HFFc6 (cell line): Measurements from ENCODE around the gene PCDHGB1. TPM values are rescaled to one million over a fixed set of nuclear protein-coding genes. Genes with fewer than 3 reads are reported as not detected.
"Not testable (repeated sequence)": the region's sequence is repeated elsewhere in the genome, so short reads cannot be mapped to it uniquely, and the experiment has no call there.

ENCODE experiments used
- DNase-seq: peaks from one replicate; pipeline ENCODE4 v3.0.0-alpha.2; 2018
- H3K27ac Mint-ChIP-seq: 2 replicates; pipeline ENCODE4 v1.8.0; 2020; ENCODE audit warnings: mild to moderate bottlenecking, mixed read lengths
- H3K27me3 Mint-ChIP-seq: 2 replicates; pipeline ENCODE4 v1.8.0; 2021; ENCODE audit warnings: mild to moderate bottlenecking, moderate library complexity, mixed read lengths; ENCODE audit not compliant: insufficient read depth
- H3K36me3 Mint-ChIP-seq: 2 replicates; pipeline ENCODE4 v1.8.0; 2021; ENCODE audit warnings: low read depth, mixed read lengths
- H3K4me1 Mint-ChIP-seq: 2 replicates; pipeline ENCODE4 v1.8.0; 2020; ENCODE audit warnings: low read depth, mixed read lengths
- H3K4me3 Mint-ChIP-seq: 2 replicates; pipeline ENCODE4 v1.8.0; 2020; ENCODE audit warnings: mild to moderate bottlenecking, moderate library complexity, mixed read lengths
- H3K9me3 Mint-ChIP-seq: 2 replicates; pipeline ENCODE4 v1.8.0; 2020; ENCODE audit warnings: mild to moderate bottlenecking, mixed read lengths
- total RNA-seq, 6 experiments: library from RNA; stranded (reverse); fragmentation: NEBNext Ultra II Directional; extraction: Animal tissue kit (Norgen Biotek cat#: 25700); gene quantifications; 2 replicates in 1 of 6; 3 replicates in 5 of 6; pipeline ENCODE4 v1.2.3, GENCODE V29; 2021
- TF ChIP-seq, protein P1 (sequence below): fragments of 200-600 bp; sonication (generic); IDR thresholded peaks from 2 replicates; pipeline ENCODE4 v1.5.0; 2021; ENCODE audit warnings: antibody characterized with exemption, mild to moderate bottlenecking

Gene PCDHGB1
- total RNA-seq, 6 experiments from 2014 or later: 2.6 to 4.5 (median 3.4) TPM

DNA sequence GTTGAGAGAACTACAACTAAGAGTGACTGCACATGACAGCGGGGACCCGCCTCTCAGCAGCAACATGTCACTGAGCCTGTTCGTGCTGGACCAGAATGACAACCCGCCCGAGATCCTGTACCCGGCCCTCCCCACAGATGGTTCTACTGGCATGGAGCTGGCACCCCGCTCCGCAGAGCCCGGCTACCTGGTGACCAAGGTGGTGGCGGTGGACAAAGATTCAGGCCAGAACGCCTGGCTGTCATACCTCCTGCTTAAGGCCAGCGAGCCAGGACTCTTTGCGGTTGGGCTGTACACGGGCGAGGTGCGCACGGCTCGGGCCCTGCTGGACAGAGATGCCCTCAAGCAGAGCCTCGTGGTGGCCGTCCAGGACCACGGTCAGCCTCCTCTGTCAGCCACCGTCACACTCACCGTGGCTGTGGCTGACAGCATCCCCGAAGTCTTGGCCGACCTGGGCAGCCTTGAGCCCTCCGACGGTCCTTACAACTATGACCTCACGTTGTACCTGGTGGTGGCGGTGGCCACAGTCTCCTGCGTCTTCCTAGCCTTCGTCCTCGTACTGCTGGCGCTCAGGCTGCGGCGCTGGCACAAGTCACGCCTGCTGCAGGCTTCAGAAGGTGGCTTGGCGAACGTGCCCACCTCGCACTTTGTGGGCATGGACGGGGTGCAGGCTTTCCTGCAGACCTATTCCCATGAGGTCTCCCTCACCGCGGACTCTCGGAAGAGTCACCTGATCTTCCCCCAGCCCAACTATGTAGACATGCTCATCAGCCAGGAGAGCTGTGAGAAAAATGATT lies 34.8 kb downstream of the PCDHGB1 start:
- no peaks in the 10 kb centered on the region for H3K27me3 Mint-ChIP-seq
- no peak overlapping the region for H3K27ac Mint-ChIP-seq
- peaks cover 22% of the 10 kb centered on the region; the same call in 1 of the 2 replicates for H3K4me1 Mint-ChIP-seq
- TF ChIP-seq, protein P1, sequence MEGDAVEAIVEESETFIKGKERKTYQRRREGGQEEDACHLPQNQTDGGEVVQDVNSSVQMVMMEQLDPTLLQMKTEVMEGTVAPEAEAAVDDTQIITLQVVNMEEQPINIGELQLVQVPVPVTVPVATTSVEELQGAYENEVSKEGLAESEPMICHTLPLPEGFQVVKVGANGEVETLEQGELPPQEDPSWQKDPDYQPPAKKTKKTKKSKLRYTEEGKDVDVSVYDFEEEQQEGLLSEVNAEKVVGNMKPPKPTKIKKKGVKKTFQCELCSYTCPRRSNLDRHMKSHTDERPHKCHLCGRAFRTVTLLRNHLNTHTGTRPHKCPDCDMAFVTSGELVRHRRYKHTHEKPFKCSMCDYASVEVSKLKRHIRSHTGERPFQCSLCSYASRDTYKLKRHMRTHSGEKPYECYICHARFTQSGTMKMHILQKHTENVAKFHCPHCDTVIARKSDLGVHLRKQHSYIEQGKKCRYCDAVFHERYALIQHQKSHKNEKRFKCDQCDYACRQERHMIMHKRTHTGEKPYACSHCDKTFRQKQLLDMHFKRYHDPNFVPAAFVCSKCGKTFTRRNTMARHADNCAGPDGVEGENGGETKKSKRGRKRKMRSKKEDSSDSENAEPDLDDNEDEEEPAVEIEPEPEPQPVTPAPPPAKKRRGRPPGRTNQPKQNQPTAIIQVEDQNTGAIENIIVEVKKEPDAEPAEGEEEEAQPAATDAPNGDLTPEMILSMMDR: no peak
- no peak overlapping the region for H3K4me3 Mint-ChIP-seq
- H3K9me3 Mint-ChIP-seq: peaks cover 67% of the 10 kb centered on the region
- no peak for DNase-seq
- H3K36me3 Mint-ChIP-seq: peaks cover 59% of the 10 kb centered on the region

DNA sequence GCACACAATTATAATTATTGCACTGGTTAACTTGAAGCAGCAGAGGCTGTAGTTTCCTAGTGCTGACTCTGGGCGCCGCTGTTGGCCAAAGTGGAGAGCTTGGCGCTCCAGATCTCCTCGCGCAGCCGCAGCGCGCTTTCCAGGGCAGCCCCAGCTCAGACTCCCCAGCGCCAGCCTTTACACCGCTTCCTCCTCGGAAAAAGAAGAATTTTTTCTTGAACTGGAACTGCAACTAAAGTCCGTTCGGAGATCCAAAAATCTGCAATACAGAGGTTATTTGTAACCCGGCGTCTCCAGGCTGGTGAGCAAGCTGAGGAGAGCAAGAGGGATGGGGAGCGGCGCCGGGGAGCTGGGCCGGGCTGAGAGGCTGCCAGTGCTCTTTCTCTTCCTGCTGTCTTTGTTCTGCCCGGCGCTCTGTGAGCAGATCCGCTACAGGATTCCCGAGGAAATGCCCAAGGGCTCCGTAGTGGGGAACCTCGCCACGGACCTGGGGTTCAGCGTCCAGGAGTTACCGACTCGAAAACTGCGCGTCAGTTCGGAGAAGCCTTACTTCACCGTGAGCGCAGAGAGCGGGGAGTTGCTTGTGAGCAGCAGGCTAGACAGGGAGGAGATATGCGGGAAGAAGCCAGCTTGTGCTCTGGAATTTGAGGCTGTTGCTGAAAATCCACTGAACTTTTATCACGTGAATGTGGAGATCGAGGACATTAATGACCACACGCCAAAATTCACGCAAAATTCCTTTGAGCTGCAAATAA lies 37.8 kb downstream of the PCDHGB1 start, which contains the start of gene PCDHGB4:
Gene PCDHGB4 (plus strand): TSS at position 142 of the 755 bp plus-strand sequence. CDS start 187 bp downstream, at position 329.
- not testable (repeated sequence) for H3K27ac Mint-ChIP-seq, H3K27me3 Mint-ChIP-seq, DNase-seq
- H3K9me3 Mint-ChIP-seq: peaks cover 76% of the 10 kb centered on the region
- TF ChIP-seq, protein P1: peak; percentile 57
- peaks cover 58% of the 10 kb centered on the region for H3K36me3 Mint-ChIP-seq
- H3K4me3 Mint-ChIP-seq: peak within 1 kb of the TSS; percentile 79
- H3K4me1 Mint-ChIP-seq: peaks cover 26% of the 10 kb centered on the region

DNA sequence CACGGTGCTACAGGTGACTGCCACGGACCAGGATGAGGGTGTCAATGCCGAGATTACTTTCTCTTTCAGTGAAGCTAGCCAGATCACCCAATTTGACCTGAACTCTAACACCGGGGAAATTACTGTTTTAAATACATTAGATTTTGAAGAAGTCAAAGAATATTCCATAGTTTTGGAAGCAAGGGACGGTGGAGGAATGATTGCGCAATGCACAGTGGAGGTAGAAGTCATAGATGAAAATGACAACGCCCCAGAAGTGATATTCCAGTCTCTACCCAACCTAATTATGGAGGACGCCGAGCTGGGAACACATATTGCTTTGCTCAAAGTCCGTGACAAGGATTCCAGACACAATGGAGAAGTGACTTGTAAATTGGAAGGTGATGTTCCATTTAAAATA lies 38.8 kb downstream of the PCDHGB1 start:
- peaks cover 73% of the 10 kb centered on the region for H3K9me3 Mint-ChIP-seq
- TF ChIP-seq, protein P1: no peak

DNA sequence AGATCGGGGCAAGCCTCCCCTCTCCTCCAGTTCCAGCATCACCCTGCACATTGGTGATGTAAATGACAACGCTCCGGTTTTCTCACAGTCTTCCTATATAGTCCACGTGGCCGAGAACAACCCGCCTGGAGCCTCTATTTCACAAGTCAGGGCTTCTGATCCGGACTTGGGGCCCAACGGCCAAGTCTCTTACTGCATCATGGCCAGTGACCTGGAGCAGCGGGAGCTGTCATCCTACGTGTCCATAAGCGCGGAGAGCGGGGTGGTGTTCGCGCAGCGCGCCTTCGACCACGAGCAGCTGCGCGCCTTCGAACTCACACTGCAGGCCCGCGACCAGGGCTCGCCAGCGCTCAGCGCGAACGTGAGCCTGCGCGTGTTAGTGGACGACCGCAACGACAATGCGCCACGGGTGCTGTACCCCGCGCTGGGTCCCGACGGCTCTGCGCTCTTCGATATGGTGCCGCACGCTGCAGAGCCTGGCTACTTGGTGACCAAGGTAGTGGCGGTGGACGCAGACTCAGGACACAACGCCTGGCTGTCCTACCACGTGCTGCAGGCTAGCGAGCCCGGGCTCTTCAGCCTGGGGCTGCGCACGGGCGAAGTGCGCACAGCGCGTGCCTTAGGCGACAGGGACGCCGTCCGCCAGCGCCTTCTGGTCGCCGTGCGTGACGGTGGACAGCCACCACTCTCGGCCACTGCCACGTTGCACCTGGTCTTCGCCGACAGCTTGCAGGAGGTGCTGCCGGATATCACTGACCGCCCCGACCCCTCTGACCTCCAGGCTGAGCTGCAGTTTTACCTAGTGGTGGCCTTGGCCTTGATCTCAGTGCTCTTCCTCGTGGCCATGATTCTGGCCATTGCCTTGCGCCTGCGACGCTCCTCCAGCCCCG lies 39.5 kb downstream of the PCDHGB1 start:
- peaks cover 21% of the 10 kb centered on the region for H3K4me1 Mint-ChIP-seq
- TF ChIP-seq, protein P1: no peak
- no peak overlapping the region for H3K27ac Mint-ChIP-seq
- peak overlapping the region; percentile 51; the same call in 1 of the 2 replicates for H3K4me3 Mint-ChIP-seq
- H3K9me3 Mint-ChIP-seq: peaks cover 73% of the 10 kb centered on the region
- peaks cover 59% of the 10 kb centered on the region for H3K36me3 Mint-ChIP-seq
- DNase-seq: no peak
- H3K27me3 Mint-ChIP-seq: no peaks in the 10 kb centered on the region; the same call in 1 of the 2 replicates

More for the DNA sequence above, 38.8 kb downstream of the PCDHGB1 start:
- DNase-seq: no peak
- Mint-ChIP-seq H3K4me3 (peak overlapping the region; percentile 67; the same call in 1 of the 2 replicates), H3K27me3 (no peaks in the 10 kb centered on the region; the same call in 1 of the 2 replicates), H3K27ac (no peak overlapping the region), H3K4me1 (peaks cover 21% of the 10 kb centered on the region), H3K36me3 (peaks cover 57% of the 10 kb centered on the region)
